ENCODE measurements around the gene GPD1L. TPM values are rescaled to one million over a fixed set of nuclear protein-coding genes. Genes with fewer than 3 reads are reported as not detected.

The GPD1L gene
- total and polyA plus RNA-seq, 2 of the 13 experiments (the other 11 are each of a cell fraction or from before 2014, with no cell fraction given): 4.9 to 13.7 TPM

- TF ChIP-seq NR2F6 (IDR thresholded peaks at IDR 0.05) (peak; percentile 51; the same call in 1 of the 2 replicates), NR2F6 (CRISPR knock-in tag; IDR thresholded peaks at IDR 0.05) (peak; percentile 55; the same call in 1 of the 2 replicates), HNRNPL (IDR thresholded peaks at IDR 0.05; ENCODE audit: low read depth, low read length) (0 out of 2 replicates have a peak, but pooled peaks have one; percentile 22), ZNF503 (CRISPR knock-in tag; IDR thresholded peaks at IDR 0.05) (peak; percentile 38; the same call in 1 of the 2 replicates), KLF6 (CRISPR knock-in tag; IDR thresholded peaks at IDR 0.05) (0 out of 2 replicates have a peak, but pooled peaks have one; percentile 13), ZNF143 (CRISPR knock-in tag; IDR thresholded peaks at IDR 0.05) (peak; percentile 86), CEBPZ (IDR thresholded peaks at IDR 0.05; ENCODE audit: low read length) (no peak), ZNF703 (CRISPR knock-in tag; IDR thresholded peaks at IDR 0.05; ENCODE audit: borderline replicate concordance) (no peak), ZNF264 (CRISPR knock-in tag; IDR thresholded peaks at IDR 0.05) (peak; percentile 76; the same call in 1 of the 2 replicates), NFIC (IDR thresholded peaks at IDR 0.05; ENCODE audit: low read length) (no peak), GATAD2A (CRISPR knock-in tag; IDR thresholded peaks at IDR 0.05) (0 out of 2 replicates have a peak, but pooled peaks have one; percentile 20), ZNF292 (CRISPR knock-in tag; IDR thresholded peaks at IDR 0.05; ENCODE audit: borderline replicate concordance, low read depth) (peak; percentile 42; the same call in 1 of the 2 replicates), HOXD1 (CRISPR knock-in tag; IDR thresholded peaks at IDR 0.05) (no peak), ZNF7 (CRISPR knock-in tag; IDR thresholded peaks at IDR 0.05) (no peak), ZKSCAN5 (CRISPR knock-in tag; IDR thresholded peaks at IDR 0.05) (peak; percentile 93), PHF8 (CRISPR knock-in tag; IDR thresholded peaks at IDR 0.05) (peak; percentile 52), ZNF512B (CRISPR knock-in tag; IDR thresholded peaks at IDR 0.05; ENCODE audit: borderline replicate concordance) (no peak), FOXC1 (CRISPR knock-in tag; IDR thresholded peaks at IDR 0.05; ENCODE audit: borderline replicate concordance) (no peak), TSC22D2 (CRISPR knock-in tag; IDR thresholded peaks at IDR 0.05; ENCODE audit: borderline replicate concordance) (peak; percentile 43; the same call in 1 of the 2 replicates), CENPBD1 (CRISPR knock-in tag; IDR thresholded peaks at IDR 0.05; ENCODE audit: borderline replicate concordance, low read depth) (no peak), ZNF572 (CRISPR knock-in tag; IDR thresholded peaks at IDR 0.05) (no peak), TOPORS (CRISPR knock-in tag; IDR thresholded peaks at IDR 0.05) (0 out of 2 replicates have a peak, but pooled peaks have one; percentile 22)
Measured at GRCh38 chr3:32077260-32078084, 28.9 kb upstream of the GPD1L start (continued).
